Fibroblast of the aortic adventitia (primary cell): ENCODE data around the gene ABHD12. TPM values are rescaled to one million over a fixed set of nuclear protein-coding genes. Genes with fewer than 3 reads are reported as not detected.
"Not testable (repeated sequence)": the region's sequence is repeated elsewhere in the genome, so short reads cannot be mapped to it uniquely, and the experiment has no call there.

Experiments used
- DNase-seq: peaks from one replicate; pipeline ENCODE4 v3.0.0-alpha.2; 2010; ENCODE audit warnings: low read depth
- H3K4me3 ChIP-seq: 2 replicates; pipeline ENCODE4 v1.5.1; 2011; ENCODE audit warnings: low read depth, mild to moderate bottlenecking, control low read depth, low read length, moderate library complexity
- total RNA-seq: library from RNA; depleted of rRNA; stranded (reverse); fragments of >200 nt; gene quantifications from 2 replicates; pipeline ENCODE4 v1.2.3, GENCODE V29; 2012; ENCODE audit warnings: low replicate concordance
- TF ChIP-seq, protein P1 (sequence below): IDR thresholded peaks from 2 replicates; pipeline ENCODE4 v1.5.1; 2011; ENCODE audit warnings: mild to moderate bottlenecking, low read length, control low read depth, inconsistent platforms; ENCODE audit not compliant: insufficient read depth

ABHD12 gene
- total RNA-seq, 1 donor, result 25.9 TPM

DNA sequence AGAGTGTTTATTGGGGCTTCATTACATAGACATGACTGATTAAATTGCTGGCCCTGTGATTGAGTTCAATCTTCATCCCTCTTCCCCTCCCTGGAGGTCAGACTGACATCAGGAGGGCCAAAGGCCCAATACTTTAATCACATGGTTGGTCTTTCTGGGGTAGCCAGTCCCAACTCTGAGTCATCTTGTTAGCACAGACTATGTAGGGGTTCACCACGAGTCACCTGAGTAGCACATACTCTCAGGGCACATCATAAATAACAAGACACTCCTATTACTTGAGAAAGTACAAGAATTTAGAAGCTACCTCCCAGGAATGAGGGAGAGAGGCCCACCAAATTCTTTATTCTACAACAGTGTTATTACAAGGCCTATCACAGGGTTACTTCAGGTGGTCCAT is 28.1 kb upstream of the ABHD12 start:
- DNase-seq, result no peak
- TF ChIP-seq, protein P1, sequence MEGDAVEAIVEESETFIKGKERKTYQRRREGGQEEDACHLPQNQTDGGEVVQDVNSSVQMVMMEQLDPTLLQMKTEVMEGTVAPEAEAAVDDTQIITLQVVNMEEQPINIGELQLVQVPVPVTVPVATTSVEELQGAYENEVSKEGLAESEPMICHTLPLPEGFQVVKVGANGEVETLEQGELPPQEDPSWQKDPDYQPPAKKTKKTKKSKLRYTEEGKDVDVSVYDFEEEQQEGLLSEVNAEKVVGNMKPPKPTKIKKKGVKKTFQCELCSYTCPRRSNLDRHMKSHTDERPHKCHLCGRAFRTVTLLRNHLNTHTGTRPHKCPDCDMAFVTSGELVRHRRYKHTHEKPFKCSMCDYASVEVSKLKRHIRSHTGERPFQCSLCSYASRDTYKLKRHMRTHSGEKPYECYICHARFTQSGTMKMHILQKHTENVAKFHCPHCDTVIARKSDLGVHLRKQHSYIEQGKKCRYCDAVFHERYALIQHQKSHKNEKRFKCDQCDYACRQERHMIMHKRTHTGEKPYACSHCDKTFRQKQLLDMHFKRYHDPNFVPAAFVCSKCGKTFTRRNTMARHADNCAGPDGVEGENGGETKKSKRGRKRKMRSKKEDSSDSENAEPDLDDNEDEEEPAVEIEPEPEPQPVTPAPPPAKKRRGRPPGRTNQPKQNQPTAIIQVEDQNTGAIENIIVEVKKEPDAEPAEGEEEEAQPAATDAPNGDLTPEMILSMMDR, result no peak

DNA sequence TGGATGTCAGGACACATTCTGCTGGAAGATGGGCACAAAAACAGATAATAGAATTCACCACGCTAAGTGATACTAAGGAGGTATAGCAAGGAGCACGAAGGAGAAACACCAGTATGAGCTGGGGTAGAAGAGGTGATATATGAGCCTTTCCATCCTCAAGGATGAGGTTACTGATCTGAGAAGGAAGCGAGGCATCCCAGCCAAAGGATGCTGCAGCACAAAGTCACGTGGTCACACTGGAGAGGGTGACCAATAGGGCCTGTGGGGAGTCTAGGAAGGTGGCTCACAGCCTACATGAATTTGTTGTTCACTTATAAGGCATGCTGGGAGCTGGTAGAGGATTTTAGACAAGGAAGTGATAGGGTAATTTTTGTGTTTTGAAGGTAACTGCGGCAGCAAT is 18.3 kb upstream of the ABHD12 start:
- H3K4me3 ChIP-seq, result peak overlapping the region; percentile 91
- no peak for DNase-seq
- TF ChIP-seq, protein P1, result no peak

More for the DNA sequence above, 28.1 kb upstream of the ABHD12 start:
- H3K4me3 ChIP-seq, result no peak overlapping the region

- peak overlapping the region; percentile 91 for H3K4me3 ChIP-seq
- TF ChIP-seq, protein P1, result no peak
- DNase-seq, result no peak
Measured at GRCh38 chr20:25408170-25408547, 17.5 kb upstream of the ABHD12 start.

GRCh38 chr20:25407311-25408169 is 16.9 kb upstream of the ABHD12 start, which contains the start of gene GINS1:
TSS of gene GINS1 (plus strand) at chr20:25407673. CDS start at chr20:25407821, 148 bp downstream.
- TF ChIP-seq, protein P1, result no peak
- DNase-seq, result peak; percentile 82
- H3K4me3 ChIP-seq, result peak within 1 kb of the TSS; percentile 91

GRCh38 chr20:25402583-25402982 is 11.9 kb upstream of the ABHD12 start:
- TF ChIP-seq, protein P1, result no peak
- H3K4me3 ChIP-seq, result no peak overlapping the region
- no peak for DNase-seq

- DNase-seq, H3K4me3 ChIP-seq: not testable (repeated sequence)
Measured at GRCh38 chr20:25400291-25400732, 9.7 kb upstream of the ABHD12 start.

- no peak overlapping the region for H3K4me3 ChIP-seq
- TF ChIP-seq, protein P1, result peak; percentile 60
- DNase-seq, result peak; percentile 90
Measured at GRCh38 chr20:25399037-25399430, 8.4 kb upstream of the ABHD12 start.
